Activated naive CD4-positive, alpha-beta T cell treated with anti-CD3 and anti-CD28 coated beads for 36 hours (primary cell): Measurements from ENCODE around the gene ZNF474. TPM values are rescaled to one million over a fixed set of nuclear protein-coding genes. Genes with fewer than 3 reads are reported as not detected.

Experiments
- CTCF ChIA-PET: fragments of 350-600 bp; sonication (Branson Sonifier 250); formaldehyde crosslinking; loops from one replicate; lab custom pipeline; 2021; ENCODE audit warnings: antibody characterized with exemption; lab: Charles Lee
- DNase-seq: peaks from one replicate; pipeline ENCODE4 v3.0.0-alpha.2; 2020
- H3K27ac Mint-ChIP-seq: one replicate; pipeline ENCODE4 v1.8.0; 2021; ENCODE audit warnings: mild to moderate bottlenecking, mixed read lengths
- H3K27me3 Mint-ChIP-seq: one replicate; pipeline ENCODE4 v1.8.0; 2021; ENCODE audit warnings: low read depth, mixed read lengths
- H3K36me3 Mint-ChIP-seq: one replicate; pipeline ENCODE4 v1.8.0; 2021; ENCODE audit warnings: low read depth, mixed read lengths
- H3K4me1 Mint-ChIP-seq: one replicate; pipeline ENCODE4 v1.8.0; 2021; ENCODE audit warnings: low read depth, mixed read lengths
- H3K4me3 Mint-ChIP-seq: one replicate; pipeline ENCODE4 v1.8.0; 2021; ENCODE audit warnings: mild to moderate bottlenecking, moderate library complexity, mixed read lengths
- H3K9me3 Mint-ChIP-seq: one replicate; pipeline ENCODE4 v1.8.0; 2021; ENCODE audit warnings: mixed read lengths
- intact Hi-C: fragments of 100-400 bp; cut with micrococcal nuclease; formaldehyde crosslinking; loops from one replicate; pipeline ENCODE4 v1.15.1; 2023
- total RNA-seq, 2 experiments: library from RNA; stranded (reverse); gene quantifications; one replicate each; pipeline ENCODE4 v1.2.3, GENCODE V29; 2021

ZNF474 gene
- total RNA-seq, 2 experiments from 2014 or later = not detected

DNA sequence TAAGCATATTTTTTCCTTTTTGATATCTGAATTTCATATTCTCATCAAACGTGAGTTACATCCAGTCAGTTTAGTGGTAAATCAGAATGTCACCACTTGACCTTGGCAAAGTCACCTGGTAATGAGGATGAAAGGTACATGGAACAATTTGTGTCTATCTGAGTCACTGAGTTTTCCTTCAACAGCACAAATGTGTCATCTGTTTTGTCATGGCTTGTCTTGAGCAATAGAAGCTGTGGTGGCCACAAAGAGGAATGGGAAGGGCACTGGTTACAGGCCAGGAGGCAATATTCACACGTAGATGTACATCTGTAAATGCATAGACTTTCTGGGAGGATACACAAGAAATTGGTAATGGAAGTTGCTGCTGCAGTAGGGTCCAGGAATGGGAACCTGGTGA is 8.4 kb upstream of the ZNF474 start:
- intact Hi-C loops = no loop called here
- peaks cover 2% of the 10 kb centered on the region for H3K4me1 Mint-ChIP-seq
- CTCF ChIA-PET = no interaction called here
- H3K4me3 Mint-ChIP-seq = no peak overlapping the region
- H3K27me3 Mint-ChIP-seq = no peaks in the 10 kb centered on the region
- H3K36me3 Mint-ChIP-seq = no peaks in the 10 kb centered on the region
- H3K9me3 Mint-ChIP-seq = no peaks in the 10 kb centered on the region
- no peak for DNase-seq
- no peak overlapping the region for H3K27ac Mint-ChIP-seq

DNA sequence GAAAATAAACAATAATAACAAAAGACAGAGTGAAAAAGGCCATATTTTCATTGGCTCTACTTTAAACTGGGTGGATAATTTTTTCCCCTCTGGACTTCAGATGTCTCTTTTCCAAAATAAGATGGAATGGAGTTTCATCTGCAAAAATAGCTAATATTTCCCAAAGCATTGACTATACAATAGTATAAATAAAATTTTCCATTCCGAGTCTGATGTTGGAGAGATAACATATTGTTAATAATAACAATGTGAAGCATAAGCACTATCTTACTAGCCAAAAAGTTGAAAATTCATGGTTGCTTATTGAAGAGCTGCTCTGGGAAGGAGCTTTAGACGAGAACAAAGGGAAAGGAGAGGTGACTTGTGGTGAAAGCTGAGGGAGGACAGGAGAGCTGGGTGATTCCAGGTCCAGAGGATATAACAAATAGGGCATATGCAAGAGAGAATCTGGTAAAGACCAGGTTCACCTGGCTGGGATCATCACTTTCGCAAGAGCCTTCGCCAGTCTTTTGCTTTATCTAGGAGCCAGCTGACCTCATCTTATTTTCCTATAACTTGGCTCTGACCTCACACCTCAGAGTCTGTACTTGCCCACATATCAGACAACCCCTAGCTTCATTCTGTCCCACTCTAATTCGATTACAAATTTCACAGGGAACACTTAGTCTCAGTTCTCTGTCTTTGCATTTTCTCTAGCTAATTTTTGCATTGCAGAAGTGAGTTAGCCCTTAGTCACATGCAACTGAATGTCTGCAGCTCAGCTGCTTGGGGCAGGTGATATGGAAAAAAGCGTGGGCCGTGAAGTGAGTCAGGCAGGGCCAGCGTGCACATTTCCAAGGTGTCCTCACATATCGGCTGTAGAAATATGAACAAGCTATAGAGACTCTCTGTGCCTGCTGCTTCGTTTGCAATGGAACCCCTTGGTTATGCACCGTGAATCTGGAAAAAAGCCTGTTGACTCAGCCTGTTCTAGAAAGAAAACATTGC is 7.6 kb upstream of the ZNF474 start:
- H3K9me3 Mint-ChIP-seq = no peaks in the 10 kb centered on the region
- no peak for DNase-seq
- intact Hi-C loops = no loop called here
- no peaks in the 10 kb centered on the region for H3K27me3 Mint-ChIP-seq
- CTCF ChIA-PET = no interaction called here
- peaks cover 2% of the 10 kb centered on the region for H3K4me1 Mint-ChIP-seq
- no peaks in the 10 kb centered on the region for H3K36me3 Mint-ChIP-seq
- H3K27ac Mint-ChIP-seq = no peak overlapping the region
- H3K4me3 Mint-ChIP-seq = no peak overlapping the region

DNA sequence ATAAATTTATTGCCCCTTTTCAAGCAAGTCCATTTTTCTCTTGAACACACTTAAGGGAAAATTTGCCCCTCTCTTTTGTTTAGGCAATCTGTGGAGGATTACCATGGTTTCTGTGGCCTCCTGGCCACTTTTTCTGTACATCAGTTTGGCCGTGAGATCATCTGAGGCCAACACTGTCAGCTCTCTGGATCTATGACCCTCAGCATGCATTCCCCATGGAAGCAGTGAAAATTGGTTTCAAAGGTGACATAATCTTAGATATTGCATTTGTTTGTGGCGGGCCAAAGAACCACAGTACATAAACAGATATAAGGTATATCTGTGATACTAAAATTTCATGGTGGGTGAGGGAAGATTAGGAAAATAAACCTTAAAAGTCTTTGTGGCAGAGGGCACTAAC is 4.6 kb upstream of the ZNF474 start:
- Mint-ChIP-seq H3K4me1 (peaks cover 2% of the 10 kb centered on the region), H3K27ac (no peak overlapping the region), H3K36me3 (no peaks in the 10 kb centered on the region), H3K27me3 (no peaks in the 10 kb centered on the region), H3K9me3 (no peaks in the 10 kb centered on the region), H3K4me3 (no peak overlapping the region)
- DNase-seq = no peak
- intact Hi-C loops = no loop called here
- CTCF ChIA-PET = no interaction called here

DNA sequence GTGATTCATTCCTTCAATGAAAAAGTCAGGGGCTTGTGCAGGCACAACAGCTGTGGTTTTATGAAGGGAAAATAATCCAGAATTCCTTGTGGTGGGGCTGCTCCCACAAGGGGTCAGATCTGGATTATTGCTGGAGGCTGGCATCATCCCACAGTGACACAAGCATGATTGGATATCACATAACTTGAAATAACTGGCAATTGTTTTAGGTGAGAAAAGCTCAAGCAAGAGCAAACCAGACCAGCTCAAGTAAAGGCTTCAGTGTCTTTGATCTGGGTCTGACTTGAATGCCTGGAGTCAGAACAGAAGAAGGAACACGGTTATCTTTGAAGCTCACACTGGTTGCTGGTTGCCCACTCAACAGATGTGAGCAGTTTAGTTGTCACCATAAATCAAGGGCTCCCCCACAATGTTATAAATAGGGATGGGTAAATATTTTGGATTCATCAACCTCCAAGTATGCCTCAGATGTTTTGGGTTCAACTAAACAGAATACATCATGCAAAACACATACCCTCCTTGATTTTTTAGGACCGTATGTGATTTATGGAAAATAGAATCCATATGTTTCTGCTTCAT is 3.1 kb upstream of the ZNF474 start:
- H3K27ac Mint-ChIP-seq = no peak overlapping the region
- CTCF ChIA-PET = no interaction called here

DNA sequence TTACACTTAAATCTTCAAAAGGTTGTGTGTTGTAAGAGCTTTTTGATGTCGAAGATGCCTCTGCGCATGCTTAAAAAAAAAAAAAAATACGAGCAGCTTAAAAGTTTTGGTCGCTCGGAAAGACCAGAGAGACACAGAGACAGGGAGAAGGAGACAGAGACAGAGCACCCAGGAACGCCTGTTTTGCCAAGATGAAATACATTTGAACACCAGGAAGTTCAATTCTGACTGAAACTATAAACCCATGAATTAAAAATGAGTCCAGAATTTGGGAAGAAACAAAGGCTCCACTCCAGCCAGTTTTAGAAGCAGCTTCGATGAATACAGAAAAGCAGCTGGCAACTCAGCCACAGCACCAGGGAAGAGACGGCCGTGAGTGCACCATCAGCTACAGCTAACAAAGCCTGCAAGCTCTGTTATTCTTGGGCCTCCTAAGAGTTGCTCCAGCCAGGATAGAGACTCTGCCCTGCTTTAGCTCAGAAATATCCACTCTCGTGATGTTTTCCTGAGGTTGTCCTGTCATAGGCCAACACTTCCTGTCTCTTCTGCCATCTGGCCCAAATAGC is 2.5 kb upstream of the ZNF474 start:
- no peak overlapping the region for H3K27ac Mint-ChIP-seq
- no peaks in the 10 kb centered on the region for H3K4me1 Mint-ChIP-seq
- no peak for DNase-seq
- H3K27me3 Mint-ChIP-seq = no peaks in the 10 kb centered on the region
- no peaks in the 10 kb centered on the region for H3K36me3 Mint-ChIP-seq
- CTCF ChIA-PET = interaction anchor here (0.8 kb wide), 1 partner anchor 19 kb away, joined by 4 read pairs; no protein-coding TSS in a partner anchor
- H3K9me3 Mint-ChIP-seq = no peaks in the 10 kb centered on the region
- intact Hi-C loops = no loop called here
- H3K4me3 Mint-ChIP-seq = no peak overlapping the region

More for the DNA sequence above, 3.1 kb upstream of the ZNF474 start:
- intact Hi-C loops = no loop called here
- Mint-ChIP-seq H3K27me3 (no peaks in the 10 kb centered on the region), H3K4me3 (no peak overlapping the region), H3K4me1 (no peaks in the 10 kb centered on the region), H3K36me3 (no peaks in the 10 kb centered on the region), H3K9me3 (no peaks in the 10 kb centered on the region)
- no peak for DNase-seq

DNA sequence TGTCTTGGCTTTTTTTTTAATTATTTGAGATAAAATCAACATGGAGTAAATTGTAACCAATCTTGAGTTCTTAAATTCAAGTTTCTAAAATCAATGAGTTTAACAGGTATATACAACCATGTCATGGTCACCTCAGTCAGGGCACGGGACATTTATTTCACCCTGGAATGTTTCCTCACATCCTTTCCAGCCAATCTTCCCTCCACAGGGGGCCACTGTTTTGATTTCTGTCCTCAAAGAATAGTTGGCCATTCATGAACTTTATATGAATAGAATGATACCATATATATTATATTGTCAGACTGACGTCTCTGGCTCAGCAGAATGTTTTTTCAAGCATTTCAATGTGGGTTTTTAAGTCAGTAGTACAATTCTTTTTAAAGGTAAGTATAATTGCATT is 806 bp downstream of the ZNF474 start:
- H3K4me3 Mint-ChIP-seq = no peak overlapping the region
- H3K4me1 Mint-ChIP-seq = no peaks in the 10 kb centered on the region
- CTCF ChIA-PET = no interaction called here
- DNase-seq = no peak
- no peak overlapping the region for H3K27ac Mint-ChIP-seq
- no peaks in the 10 kb centered on the region for H3K9me3 Mint-ChIP-seq
- intact Hi-C loops = no loop called here
- no peaks in the 10 kb centered on the region for H3K36me3 Mint-ChIP-seq
- no peaks in the 10 kb centered on the region for H3K27me3 Mint-ChIP-seq

DNA sequence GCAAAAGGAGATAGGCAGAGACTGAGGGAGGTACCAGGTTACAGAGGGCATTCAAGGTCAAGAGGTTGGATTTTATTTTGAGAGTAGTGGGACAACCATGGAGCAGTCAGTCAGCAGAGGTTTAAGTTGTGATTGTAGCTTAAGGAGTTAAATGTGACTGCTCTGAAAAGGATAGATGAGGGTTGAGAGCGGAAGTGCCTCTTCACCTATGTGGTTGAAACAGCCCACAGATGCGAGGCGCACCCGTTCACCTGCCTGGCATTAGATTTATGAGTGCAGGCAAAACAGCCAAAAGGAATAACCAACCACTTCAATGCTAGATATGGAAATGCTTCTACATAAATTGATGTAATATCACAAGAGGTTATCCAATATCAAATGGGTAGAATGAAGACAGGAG is 8.4 kb downstream of the ZNF474 start:
- no peaks in the 10 kb centered on the region for H3K27me3 Mint-ChIP-seq
- intact Hi-C loops = no loop called here

DNA sequence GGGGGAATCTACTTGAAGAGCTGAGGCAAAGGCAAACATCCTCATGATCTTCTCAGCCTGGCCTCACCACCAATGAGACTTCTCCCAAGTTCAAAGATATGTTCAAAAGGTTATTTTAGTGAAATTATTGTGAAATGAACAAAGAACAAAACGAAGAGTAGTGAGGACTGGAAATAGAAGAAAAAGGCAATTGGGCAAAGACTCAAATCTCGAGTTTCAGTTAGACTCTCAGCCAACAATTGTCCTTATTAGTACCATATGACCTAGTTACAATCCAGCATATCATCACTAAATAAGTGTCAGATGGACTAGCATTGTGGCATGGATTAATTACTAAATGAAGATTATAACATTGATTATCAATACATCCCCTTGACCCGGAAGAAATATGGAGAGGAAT is 9.0 kb downstream of the ZNF474 start:
- no peak for DNase-seq
- Mint-ChIP-seq H3K9me3 (no peaks in the 10 kb centered on the region), H3K4me1 (peaks cover 17% of the 10 kb centered on the region), H3K36me3 (no peaks in the 10 kb centered on the region), H3K4me3 (no peak overlapping the region), H3K27me3 (no peaks in the 10 kb centered on the region), H3K27ac (no peak overlapping the region)
- intact Hi-C loops = no loop called here
- CTCF ChIA-PET = no interaction called here

More for the DNA sequence above, 8.4 kb downstream of the ZNF474 start:
- CTCF ChIA-PET = no interaction called here
- no peaks in the 10 kb centered on the region for H3K36me3 Mint-ChIP-seq
- H3K9me3 Mint-ChIP-seq = no peaks in the 10 kb centered on the region
- H3K4me1 Mint-ChIP-seq = peaks cover 17% of the 10 kb centered on the region
- no peak overlapping the region for H3K4me3 Mint-ChIP-seq
- peak; percentile 26 for DNase-seq
- no peak overlapping the region for H3K27ac Mint-ChIP-seq

DNA sequence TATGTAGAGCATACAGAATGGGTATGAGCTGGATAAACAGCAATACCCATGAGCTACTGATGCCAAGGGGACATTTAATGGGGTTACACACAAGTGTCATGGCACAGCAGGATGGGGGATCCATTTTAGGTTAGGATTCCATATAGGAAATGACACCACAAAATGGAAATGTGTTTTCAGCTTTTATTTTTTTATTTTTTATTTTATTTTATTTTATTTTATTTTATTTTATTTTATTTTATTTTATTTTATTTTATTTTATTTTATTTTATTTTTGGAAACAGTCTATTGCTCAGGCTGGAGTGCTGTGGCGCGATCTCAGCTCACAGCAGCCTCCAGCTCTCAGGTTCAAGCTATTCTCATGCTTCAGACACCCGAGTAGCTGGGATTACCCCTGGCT is 11.6 kb downstream of the ZNF474 start:
- H3K4me3 Mint-ChIP-seq = no peak overlapping the region
- CTCF ChIA-PET = no interaction called here
- H3K27ac Mint-ChIP-seq = no peak overlapping the region
- intact Hi-C loops = no loop called here
- H3K36me3 Mint-ChIP-seq = no peaks in the 10 kb centered on the region
- no peak for DNase-seq
- no peaks in the 10 kb centered on the region for H3K9me3 Mint-ChIP-seq
- H3K4me1 Mint-ChIP-seq = peaks cover 17% of the 10 kb centered on the region
- H3K27me3 Mint-ChIP-seq = no peaks in the 10 kb centered on the region

DNA sequence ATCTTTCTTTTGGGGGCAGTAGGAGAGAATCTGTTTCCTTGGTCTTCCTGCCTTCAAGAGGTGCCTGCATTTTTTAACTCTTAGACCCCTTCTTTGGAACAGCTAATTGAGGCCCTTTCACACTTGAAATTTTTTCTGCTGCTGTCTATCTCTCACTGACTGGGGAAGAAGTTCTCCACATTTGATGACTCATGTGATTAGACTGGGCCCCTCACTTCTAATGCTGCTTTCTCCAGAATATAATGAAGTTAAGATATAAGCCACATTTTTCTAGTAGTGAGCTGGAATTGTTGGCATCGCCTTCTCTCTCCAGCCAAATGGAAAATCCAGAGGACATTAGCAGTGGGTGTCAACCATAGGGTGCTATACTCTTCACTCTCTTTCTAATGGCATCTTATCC is 12.4 kb downstream of the ZNF474 start:
- CTCF ChIA-PET = no interaction called here
- intact Hi-C loops = no loop called here
- H3K36me3 Mint-ChIP-seq = no peaks in the 10 kb centered on the region

DNA sequence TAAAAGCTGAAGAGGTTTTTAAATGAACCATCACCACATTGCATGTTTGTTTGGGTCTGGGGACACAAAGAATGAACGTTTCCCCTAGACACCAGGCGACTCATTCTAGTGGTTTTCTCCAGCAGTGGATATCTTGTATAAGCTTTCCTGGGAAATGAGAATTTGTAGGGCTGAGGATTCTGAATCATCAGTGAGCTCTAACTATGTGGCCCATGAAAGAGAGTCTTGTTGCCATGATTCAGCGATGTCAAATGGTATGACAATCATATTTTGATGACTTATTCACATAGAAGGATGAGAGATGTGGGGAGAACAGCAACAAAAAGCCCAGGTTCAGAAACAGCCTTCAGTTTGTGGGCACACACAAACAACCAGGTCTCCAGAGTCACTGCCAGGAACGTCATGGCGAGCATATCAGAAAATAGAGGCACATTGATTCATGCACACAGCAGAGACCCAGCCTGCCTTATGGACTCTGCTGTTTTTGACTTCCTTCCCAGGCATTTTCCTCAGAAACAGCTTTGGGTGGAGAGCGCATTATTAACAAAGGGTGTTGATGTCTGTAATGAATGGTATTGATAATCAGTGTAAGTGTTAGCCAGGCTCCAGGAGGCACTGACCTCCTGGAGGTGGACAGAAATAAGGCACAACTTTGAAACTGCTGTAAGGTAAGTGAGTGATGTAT is 13.3 kb downstream of the ZNF474 start:
- Mint-ChIP-seq H3K4me3 (no peak overlapping the region), H3K27ac (no peak overlapping the region), H3K27me3 (no peaks in the 10 kb centered on the region), H3K9me3 (no peaks in the 10 kb centered on the region), H3K4me1 (peaks cover 10% of the 10 kb centered on the region), H3K36me3 (no peaks in the 10 kb centered on the region)
- no peak for DNase-seq
- CTCF ChIA-PET = no interaction called here
- intact Hi-C loops = no loop called here

More for the DNA sequence above, 12.4 kb downstream of the ZNF474 start:
- no peak overlapping the region for H3K4me3 Mint-ChIP-seq
- no peak for DNase-seq
- no peak overlapping the region for H3K27ac Mint-ChIP-seq
- H3K9me3 Mint-ChIP-seq = no peaks in the 10 kb centered on the region
- peaks cover 17% of the 10 kb centered on the region for H3K4me1 Mint-ChIP-seq
- no peaks in the 10 kb centered on the region for H3K27me3 Mint-ChIP-seq

DNA sequence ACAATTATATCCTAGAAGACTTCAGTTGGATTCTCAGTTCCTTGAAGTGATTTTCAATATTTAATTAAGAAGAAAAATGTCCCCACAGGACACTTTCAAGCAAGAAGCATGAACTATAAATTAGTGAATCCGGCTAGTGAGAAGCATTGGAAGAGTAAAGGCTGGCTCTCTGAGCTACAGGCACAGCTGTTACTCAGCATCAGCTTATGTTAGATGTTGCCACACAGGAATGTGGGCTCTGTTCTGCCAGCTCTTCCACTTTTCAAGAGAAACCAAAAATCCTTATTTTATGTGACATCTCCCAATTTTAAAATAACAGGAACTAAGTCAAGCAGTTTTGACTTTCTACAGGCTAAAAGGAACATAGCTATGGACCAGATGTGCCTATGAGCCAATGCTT is 14.9 kb downstream of the ZNF474 start:
- H3K36me3 Mint-ChIP-seq = no peaks in the 10 kb centered on the region

More for the DNA sequence above, 14.9 kb downstream of the ZNF474 start:
- Mint-ChIP-seq H3K9me3 (no peaks in the 10 kb centered on the region), H3K4me3 (no peak overlapping the region), H3K4me1 (no peaks in the 10 kb centered on the region), H3K27me3 (peaks cover 3% of the 10 kb centered on the region), H3K27ac (no peak overlapping the region)
- DNase-seq = no peak
- CTCF ChIA-PET = no interaction called here
- intact Hi-C loops = no loop called here
